Measurements from ENCODE around the gene PLPPR5. TPM values are rescaled to one million over a fixed set of nuclear protein-coding genes. Genes with fewer than 3 reads are reported as not detected.

PLPPR5 gene
- polyA plus RNA-seq, 1 experiment = not detected

- TF ChIP-seq CTCF (IDR thresholded peaks at IDR 0.05; ENCODE audit: insufficient read depth, low read depth, low read length) = no peak
Observed at GRCh38 chr1:98962156-98962555, 42.5 kb downstream of the PLPPR5 start.

GRCh38 chr1:98949621-98950020, 55.0 kb downstream of the PLPPR5 start:
- Histone ChIP-seq H3K27me3 (ENCODE audit: control insufficient read depth, insufficient read depth, low read length) (no peaks in the 10 kb centered on the region), H3K4me3 (ENCODE audit: low read depth, low read length) (no peak overlapping the region), H3K36me3 (ENCODE audit: control insufficient read depth, insufficient read depth, low read length) (no peaks in the 10 kb centered on the region)
- POLR2A ChIA-PET = interaction anchor here (0.7 kb wide), 1 partner anchor 1716 kb away, joined by 4 read pairs; no protein-coding TSS in a partner anchor
- CTCF ChIA-PET = no interaction called here
- no peak for TF ChIP-seq CTCF (IDR thresholded peaks at IDR 0.05; ENCODE audit: insufficient read depth, low read depth, low read length)
- DNase-seq (ENCODE audit: low read depth) = no peak

More at GRCh38 chr1:98962156-98962555, 42.5 kb downstream of the PLPPR5 start:
- Histone ChIP-seq H3K4me3 (ENCODE audit: low read depth, low read length) (no peak overlapping the region), H3K27me3 (ENCODE audit: control insufficient read depth, insufficient read depth, low read length) (no peaks in the 10 kb centered on the region), H3K36me3 (ENCODE audit: control insufficient read depth, insufficient read depth, low read length) (no peaks in the 10 kb centered on the region)
- peak; percentile 13 for DNase-seq (ENCODE audit: low read depth)
- CTCF ChIA-PET = interaction anchor here (0.7 to 1.4 kb wide), 2 partner anchors 11 to 62 kb away, joined by 3 read pairs; no protein-coding TSS in a partner anchor
- POLR2A ChIA-PET = no interaction called here

GRCh38 chr1:98949166-98949565, 55.5 kb downstream of the PLPPR5 start:
- CTCF ChIA-PET = no interaction called here
- DNase-seq (ENCODE audit: low read depth) = no peak

GRCh38 chr1:98947071-98947470, 57.6 kb downstream of the PLPPR5 start:
- no peak overlapping the region for H3K4me3 ChIP-seq (ENCODE audit: low read depth, low read length)
- H3K27me3 ChIP-seq (ENCODE audit: control insufficient read depth, insufficient read depth, low read length) = no peaks in the 10 kb centered on the region
- POLR2A ChIA-PET = no interaction called here
- DNase-seq (ENCODE audit: low read depth) = no peak
- H3K36me3 ChIP-seq (ENCODE audit: control insufficient read depth, insufficient read depth, low read length) = no peaks in the 10 kb centered on the region
- TF ChIP-seq CTCF (IDR thresholded peaks at IDR 0.05; ENCODE audit: insufficient read depth, low read depth, low read length) = no peak
- CTCF ChIA-PET = no interaction called here

More at GRCh38 chr1:98949166-98949565, 55.5 kb downstream of the PLPPR5 start:
- POLR2A ChIA-PET = interaction anchor here (0.6 to 0.7 kb wide), 2 partner anchors 1055 to 1716 kb away, joined by 3 to 4 read pairs; no protein-coding TSS in a partner anchor
- no peak overlapping the region for H3K4me3 ChIP-seq (ENCODE audit: low read depth, low read length)
- H3K36me3 ChIP-seq (ENCODE audit: control insufficient read depth, insufficient read depth, low read length) = no peaks in the 10 kb centered on the region
- no peaks in the 10 kb centered on the region for H3K27me3 ChIP-seq (ENCODE audit: control insufficient read depth, insufficient read depth, low read length)
- no peak for TF ChIP-seq CTCF (IDR thresholded peaks at IDR 0.05; ENCODE audit: insufficient read depth, low read depth, low read length)

- TF ChIP-seq CTCF (IDR thresholded peaks at IDR 0.05; ENCODE audit: insufficient read depth, low read depth, low read length) = no peak
- CTCF ChIA-PET = interaction anchor here (1.0 kb wide), 1 partner anchor 49 kb away, joined by 3 read pairs; no protein-coding TSS in a partner anchor
- DNase-seq (ENCODE audit: low read depth) = no peak
- Histone ChIP-seq H3K27me3 (ENCODE audit: control insufficient read depth, insufficient read depth, low read length) (no peaks in the 10 kb centered on the region), H3K4me3 (ENCODE audit: low read depth, low read length) (no peak overlapping the region), H3K36me3 (ENCODE audit: control insufficient read depth, insufficient read depth, low read length) (no peaks in the 10 kb centered on the region)
- POLR2A ChIA-PET = no interaction called here
Observed at GRCh38 chr1:98940722-98941079, 64.0 kb downstream of the PLPPR5 start.

Measured in BJ (cell line).